Mesothelial cell of epicardium (in vitro differentiated cells): ENCODE results near the gene SIL1. TPM values are rescaled to one million over a fixed set of nuclear protein-coding genes. Genes with fewer than 3 reads are reported as not detected.

Experiments
- DNase-seq, 2 experiments: peaks; one replicate each; pipeline ENCODE4 v3.0.0; 2021; ENCODE audit warnings: low spot score in 2 of 2; ENCODE audit not compliant: unreplicated experiment in 2 of 2
- H3K27ac Mint-ChIP-seq: 2 replicates; pipeline ENCODE4 v1.8.0; 2021; ENCODE audit warnings: mixed read lengths
- H3K27me3 Mint-ChIP-seq: 2 replicates; pipeline ENCODE4 v1.8.0; 2021; ENCODE audit warnings: low read depth, mixed read lengths
- H3K36me3 Mint-ChIP-seq: 2 replicates; pipeline ENCODE4 v1.8.0; 2021; ENCODE audit warnings: mixed read lengths
- H3K4me1 Mint-ChIP-seq: 2 replicates; pipeline ENCODE4 v1.8.0; 2021; ENCODE audit warnings: mixed read lengths
- H3K4me3 Mint-ChIP-seq: 2 replicates; pipeline ENCODE4 v1.8.0; 2021; ENCODE audit warnings: mild to moderate bottlenecking, moderate library complexity, mixed read lengths
- H3K9me3 Mint-ChIP-seq: 2 replicates; pipeline ENCODE4 v1.8.0; 2021; ENCODE audit warnings: mixed read lengths
- total RNA-seq: library from RNA; stranded (reverse); gene quantifications from 3 replicates; pipeline ENCODE4 v1.2.1, GENCODE V29; 2021
- TF ChIP-seq, protein P1 (sequence below): fragments of 200-600 bp; sonication (generic); IDR thresholded peaks from one replicate; pipeline ENCODE4 v1.5.0; 2021; ENCODE audit warnings: antibody characterized with exemption; ENCODE audit not compliant: unreplicated experiment

Gene SIL1
- total RNA-seq, 1 donor from 2014 or later, result 46.2 TPM

GRCh38 chr5:138927979-138928378 is 270.2 kb downstream of the SIL1 start:
- no peaks in the 10 kb centered on the region for H3K9me3 Mint-ChIP-seq
- TF ChIP-seq, protein P1, sequence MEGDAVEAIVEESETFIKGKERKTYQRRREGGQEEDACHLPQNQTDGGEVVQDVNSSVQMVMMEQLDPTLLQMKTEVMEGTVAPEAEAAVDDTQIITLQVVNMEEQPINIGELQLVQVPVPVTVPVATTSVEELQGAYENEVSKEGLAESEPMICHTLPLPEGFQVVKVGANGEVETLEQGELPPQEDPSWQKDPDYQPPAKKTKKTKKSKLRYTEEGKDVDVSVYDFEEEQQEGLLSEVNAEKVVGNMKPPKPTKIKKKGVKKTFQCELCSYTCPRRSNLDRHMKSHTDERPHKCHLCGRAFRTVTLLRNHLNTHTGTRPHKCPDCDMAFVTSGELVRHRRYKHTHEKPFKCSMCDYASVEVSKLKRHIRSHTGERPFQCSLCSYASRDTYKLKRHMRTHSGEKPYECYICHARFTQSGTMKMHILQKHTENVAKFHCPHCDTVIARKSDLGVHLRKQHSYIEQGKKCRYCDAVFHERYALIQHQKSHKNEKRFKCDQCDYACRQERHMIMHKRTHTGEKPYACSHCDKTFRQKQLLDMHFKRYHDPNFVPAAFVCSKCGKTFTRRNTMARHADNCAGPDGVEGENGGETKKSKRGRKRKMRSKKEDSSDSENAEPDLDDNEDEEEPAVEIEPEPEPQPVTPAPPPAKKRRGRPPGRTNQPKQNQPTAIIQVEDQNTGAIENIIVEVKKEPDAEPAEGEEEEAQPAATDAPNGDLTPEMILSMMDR, result no peak
- no peaks in the 10 kb centered on the region for H3K27me3 Mint-ChIP-seq
- no peak overlapping the region for H3K4me3 Mint-ChIP-seq
- H3K36me3 Mint-ChIP-seq, result peaks cover 59% of the 10 kb centered on the region
- DNase-seq, result no peak
- H3K4me1 Mint-ChIP-seq, result no peaks in the 10 kb centered on the region
- H3K27ac Mint-ChIP-seq, result no peak overlapping the region

GRCh38 chr5:138927544-138927943 is 270.6 kb downstream of the SIL1 start:
- DNase-seq, result no peak
- no peaks in the 10 kb centered on the region for H3K27me3 Mint-ChIP-seq
- TF ChIP-seq, protein P1, result no peak

GRCh38 chr5:138926688-138927448 is 271.3 kb downstream of the SIL1 start:
- Mint-ChIP-seq H3K4me1 (no peaks in the 10 kb centered on the region), H3K36me3 (peaks cover 50% of the 10 kb centered on the region), H3K4me3 (no peak overlapping the region), H3K27ac (peak overlapping the region; percentile 5), H3K27me3 (no peaks in the 10 kb centered on the region), H3K9me3 (no peaks in the 10 kb centered on the region)
- TF ChIP-seq, protein P1, result no peak
- DNase-seq, result no peak

More at GRCh38 chr5:138927544-138927943, 270.6 kb downstream of the SIL1 start:
- H3K36me3 Mint-ChIP-seq, result peaks cover 56% of the 10 kb centered on the region
- H3K9me3 Mint-ChIP-seq, result no peaks in the 10 kb centered on the region
- no peak overlapping the region for H3K4me3 Mint-ChIP-seq
- H3K4me1 Mint-ChIP-seq, result no peaks in the 10 kb centered on the region
- no peak overlapping the region for H3K27ac Mint-ChIP-seq

DNA sequence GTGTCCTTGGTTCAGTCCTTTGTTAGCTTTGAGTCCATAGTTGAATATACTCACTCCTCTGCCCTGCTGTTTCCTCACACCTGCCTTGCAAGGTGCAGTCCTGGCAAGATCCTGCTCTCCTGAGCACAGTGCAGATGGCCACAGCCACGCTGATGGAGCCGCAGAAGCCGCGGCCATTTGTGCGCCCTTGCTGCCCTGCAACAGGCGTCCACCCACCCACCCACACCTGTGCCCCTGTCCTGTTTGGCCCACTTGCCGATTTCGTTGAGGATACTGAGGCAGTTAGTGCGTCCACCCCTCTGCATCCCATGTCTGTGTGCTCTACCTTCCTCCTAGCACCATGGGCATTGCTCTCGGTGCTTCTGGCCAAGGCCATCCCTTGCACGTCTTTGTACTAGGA is 271.9 kb downstream of the SIL1 start:
- peaks cover 45% of the 10 kb centered on the region for H3K36me3 Mint-ChIP-seq
- DNase-seq, result no peak
- no peaks in the 10 kb centered on the region for H3K27me3 Mint-ChIP-seq
- TF ChIP-seq, protein P1, result no peak
- no peak overlapping the region for H3K4me3 Mint-ChIP-seq
- H3K4me1 Mint-ChIP-seq, result no peaks in the 10 kb centered on the region
- H3K27ac Mint-ChIP-seq, result peak overlapping the region; percentile 76
- no peaks in the 10 kb centered on the region for H3K9me3 Mint-ChIP-seq

- Mint-ChIP-seq H3K4me1 (no peaks in the 10 kb centered on the region), H3K36me3 (peaks cover 38% of the 10 kb centered on the region), H3K27me3 (no peaks in the 10 kb centered on the region), H3K4me3 (no peak overlapping the region), H3K27ac (peak overlapping the region; percentile 26), H3K9me3 (no peaks in the 10 kb centered on the region)
- DNase-seq, result no peak
- TF ChIP-seq, protein P1, result no peak
Observed at GRCh38 chr5:138925090-138925635, 273.0 kb downstream of the SIL1 start.
